Naive thymus-derived CD4-positive, alpha-beta T cell (primary cell): ENCODE results near the gene NRCAM. TPM values are rescaled to one million over a fixed set of nuclear protein-coding genes. Genes with fewer than 3 reads are reported as not detected.

ENCODE experiments used
- ATAC-seq: fragments of 150-1000 bp; cut with Tn5 transposase; 2 replicates; pipeline ENCODE4 v1.10.0; 2021; ENCODE audit warnings: mild to moderate bottlenecking, moderate library complexity
- CTCF ChIA-PET: fragments of 350-600 bp; sonication (Branson Sonifier 250); formaldehyde crosslinking; loops from one replicate; lab custom pipeline; 2021; ENCODE audit warnings: antibody characterized with exemption; lab: Charles Lee
- POLR2A ChIA-PET: fragments of 350-600 bp; sonication (Branson Sonifier 250); formaldehyde crosslinking; loops from one replicate; lab custom pipeline; 2021; ENCODE audit warnings: antibody characterized with exemption, inconsistent platforms; lab: Charles Lee
- DNase-seq, 9 donors: peaks; one replicate each; pipeline versions ENCODE4 v3.0.0 to v3.0.0-alpha.2; 2020 to 2022; ENCODE audit warnings: mixed read lengths in 1 of 9
- H3K27ac ChIP-seq: one replicate; pipeline ENCODE4 v1.7.0; 2013; ENCODE audit warnings: mild to moderate bottlenecking, low read depth, low read length, moderate library complexity
- H3K27me3 ChIP-seq, 2 donors: one replicate each; pipeline ENCODE4 v1.7.0; 2013; ENCODE audit warnings: low read length in 2 of 2, mild to moderate bottlenecking in 2 of 2, moderate library complexity in 2 of 2; ENCODE audit not compliant: control insufficient read depth in 2 of 2, insufficient read depth in 2 of 2
- H3K36me3 ChIP-seq, 3 experiments: 1 replicate in 2 of 3; 2 replicates in 1 of 3; pipeline ENCODE4 v1.7.0; 2013; ENCODE audit warnings: low read length in 3 of 3, mild to moderate bottlenecking in 3 of 3, moderate library complexity in 1 of 3; ENCODE audit not compliant: insufficient read depth in 3 of 3, control insufficient read depth in 2 of 3
- H3K4me1 ChIP-seq, 2 donors: one replicate each; pipeline ENCODE4 v1.7.0; 2013; ENCODE audit warnings: low read length in 2 of 2, mild to moderate bottlenecking in 2 of 2, moderate library complexity in 1 of 2; ENCODE audit not compliant: control insufficient read depth in 2 of 2, insufficient read depth in 2 of 2
- H3K4me3 ChIP-seq: 2 replicates; pipeline ENCODE4 v1.7.0; 2013; ENCODE audit warnings: mild to moderate bottlenecking, low read length
- H3K9me3 ChIP-seq, 3 experiments: 1 replicate in 2 of 3; 2 replicates in 1 of 3; pipeline ENCODE4 v1.7.0; 2013; ENCODE audit warnings: low read length in 3 of 3; ENCODE audit not compliant: control insufficient read depth in 2 of 3
- H3K27ac Mint-ChIP-seq, 9 donors: one replicate each; pipeline ENCODE4 v1.8.0; 2020 to 2022; ENCODE audit warnings: mixed read lengths in 9 of 9, mild to moderate bottlenecking in 8 of 9, moderate library complexity in 5 of 9, inconsistent platforms in 2 of 9
- H3K27me3 Mint-ChIP-seq, 5 donors: one replicate each; pipeline ENCODE4 v1.8.0; 2021 to 2022; ENCODE audit warnings: mixed read lengths in 5 of 5, mild to moderate bottlenecking in 1 of 5
- H3K36me3 Mint-ChIP-seq, 5 donors: one replicate each; pipeline ENCODE4 v1.8.0; 2020 to 2022; ENCODE audit warnings: mixed read lengths in 5 of 5, mild to moderate bottlenecking in 3 of 5, inconsistent platforms in 1 of 5
- H3K4me1 Mint-ChIP-seq, 7 donors: one replicate each; pipeline ENCODE4 v1.8.0; 2020 to 2022; ENCODE audit warnings: mixed read lengths in 7 of 7, mild to moderate bottlenecking in 3 of 7, inconsistent platforms in 1 of 7
- H3K4me3 Mint-ChIP-seq, 10 donors: one replicate each; pipeline ENCODE4 v1.8.0; 2020 to 2022; ENCODE audit warnings: mild to moderate bottlenecking in 10 of 10, mixed read lengths in 10 of 10, moderate library complexity in 6 of 10, inconsistent platforms in 2 of 10
- H3K9me3 Mint-ChIP-seq, 11 donors: one replicate each; pipeline ENCODE4 v1.8.0; 2020 to 2022; ENCODE audit warnings: mixed read lengths in 11 of 11, mild to moderate bottlenecking in 4 of 11, inconsistent platforms in 1 of 11, moderate library complexity in 1 of 11
- intact Hi-C, 2 donors: fragments of 100-400 bp; cut with micrococcal nuclease; formaldehyde crosslinking; loops; one replicate each; pipeline ENCODE4 v1.15.1; 2023
- polyA plus RNA-seq, 2 donors: library from polyadenylated mRNA; unstranded; fragments of 300-500 nt; fragmentation: Illumina TruSeq; gene quantifications; one replicate each; pipeline ENCODE4 v1.2.3, GENCODE V29; 2021
- total RNA-seq, 6 experiments: library from RNA in 5 of 6; stranded (reverse) in 5 of 6; gene quantifications; 1 replicate in 5 of 6; 2 replicates in 1 of 6; pipeline ENCODE4 v1.2.3 and lab custom pipeline; 2021 to 2026

The NRCAM gene
- total and polyA plus RNA-seq, 7 experiments from 2014 or later, result 2.1 to 13.6 (median 6.4) TPM; not detected in 1

DNA sequence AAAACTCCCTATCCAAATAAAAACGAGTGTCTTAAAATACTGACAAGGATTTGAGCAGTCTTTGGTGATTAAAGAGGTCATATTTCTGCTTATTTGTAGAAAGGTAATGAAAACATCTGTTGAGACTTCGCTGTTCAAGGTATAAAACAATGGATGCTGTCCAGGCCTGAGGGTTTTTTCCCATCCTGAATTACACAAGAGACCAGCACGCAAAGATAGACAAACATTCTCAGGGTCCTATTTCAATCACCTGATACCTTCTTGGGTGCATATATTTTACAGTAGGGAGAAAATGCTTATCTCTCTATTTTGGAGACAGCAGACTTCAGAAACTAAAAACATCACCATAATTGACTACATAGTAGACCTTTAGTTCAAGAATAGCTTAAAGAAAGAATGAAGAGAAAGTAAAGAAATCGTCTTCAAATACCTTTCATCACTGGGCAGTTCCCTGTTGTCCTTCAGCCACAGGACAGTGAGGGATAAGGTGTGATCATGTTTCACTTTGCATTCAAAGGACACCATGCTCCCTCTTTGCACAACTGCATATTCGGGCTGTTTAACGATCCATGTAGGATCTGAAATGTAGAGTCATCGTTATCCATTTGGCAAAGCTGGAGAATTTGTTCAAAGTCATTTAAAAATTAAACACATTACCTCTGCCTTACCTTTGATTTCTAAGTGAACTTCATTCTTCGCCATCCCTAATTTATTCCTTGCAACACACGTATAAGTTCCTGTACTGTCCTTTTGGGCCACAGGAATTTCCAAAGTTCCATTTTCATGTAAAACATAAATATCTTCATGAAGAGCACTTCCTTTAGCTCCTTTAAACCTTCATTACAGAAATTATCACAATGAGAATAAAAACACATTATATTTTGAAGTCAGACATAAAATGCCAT is 262.4 kb downstream of the NRCAM start:
- POLR2A ChIA-PET, result no interaction called here
- H3K4me3 Mint-ChIP-seq, result no peak overlapping the region
- ATAC-seq (no peak), DNase-seq (no peak)
- no peak overlapping the region for H3K27ac Mint-ChIP-seq
- Histone ChIP-seq H3K4me3 (no peak overlapping the region), H3K4me1 (no peaks in the 10 kb centered on the region), H3K36me3 (no peaks in the 10 kb centered on the region), H3K9me3 (no peaks in the 10 kb centered on the region), H3K27me3 (no peaks in the 10 kb centered on the region), H3K27ac (no peak overlapping the region)
- peaks cover 0 to 8% (median 4%) of the 10 kb centered on the region in 7 donors for H3K4me1 Mint-ChIP-seq
- H3K9me3 Mint-ChIP-seq, result peaks cover 0 to 3% (median 0%) of the 10 kb centered on the region in 11 donors
- CTCF ChIA-PET, result no interaction called here
- H3K36me3 Mint-ChIP-seq, result peaks cover 0 to 19% (median 4%) of the 10 kb centered on the region in 5 donors
- H3K27me3 Mint-ChIP-seq, result no peaks in the 10 kb centered on the region
- intact Hi-C loops, result no loop called here

- H3K36me3 Mint-ChIP-seq, result peaks cover 0 to 26% (median 10%) of the 10 kb centered on the region in 5 donors
- peaks cover 0 to 8% (median 4%) of the 10 kb centered on the region in 7 donors for H3K4me1 Mint-ChIP-seq
- Histone ChIP-seq H3K9me3 (no peaks in the 10 kb centered on the region), H3K4me3 (no peak overlapping the region), H3K4me1 (no peaks in the 10 kb centered on the region), H3K27me3 (no peaks in the 10 kb centered on the region), H3K36me3 (no peaks in the 10 kb centered on the region), H3K27ac (no peak overlapping the region)
- POLR2A ChIA-PET, result no interaction called here
- ATAC-seq (no peak), DNase-seq (no peak)
- intact Hi-C loops, result no loop called here
- H3K9me3 Mint-ChIP-seq, result peaks cover 0 to 8% (median 2%) of the 10 kb centered on the region in 11 donors
- CTCF ChIA-PET, result no interaction called here
- H3K27ac Mint-ChIP-seq, result no peak overlapping the region
- no peaks in the 10 kb centered on the region for H3K27me3 Mint-ChIP-seq
- no peak overlapping the region for H3K4me3 Mint-ChIP-seq
Observed at GRCh38 chr7:108190891-108191290, 265.3 kb downstream of the NRCAM start.

GRCh38 chr7:108189733-108190388 is 266.4 kb downstream of the NRCAM start:
- POLR2A ChIA-PET, result no interaction called here
- no peaks in the 10 kb centered on the region for H3K36me3 ChIP-seq
- Mint-ChIP-seq H3K4me1 (peaks cover 0 to 8% (median 4%) of the 10 kb centered on the region in 7 donors), H3K36me3 (peaks cover 0 to 25% (median 10%) of the 10 kb centered on the region in 5 donors), H3K9me3 (peaks cover 0 to 8% (median 2%) of the 10 kb centered on the region in 11 donors), H3K27me3 (no peaks in the 10 kb centered on the region), H3K4me3 (no peak overlapping the region), H3K27ac (no peak overlapping the region)
- H3K27ac ChIP-seq, result no peak overlapping the region
- intact Hi-C loops, result no loop called here
- H3K4me1 ChIP-seq, result no peaks in the 10 kb centered on the region
- no peak for DNase-seq
- no peak overlapping the region for H3K4me3 ChIP-seq
- no peaks in the 10 kb centered on the region for H3K9me3 ChIP-seq
- H3K27me3 ChIP-seq, result no peaks in the 10 kb centered on the region
- CTCF ChIA-PET, result interaction anchor here (0.7 to 1.2 kb wide), 2 partner anchors 9 to 307 kb away, joined by 4 to 5 read pairs; no protein-coding TSS in a partner anchor
- peak; percentile 31 for ATAC-seq

DNA sequence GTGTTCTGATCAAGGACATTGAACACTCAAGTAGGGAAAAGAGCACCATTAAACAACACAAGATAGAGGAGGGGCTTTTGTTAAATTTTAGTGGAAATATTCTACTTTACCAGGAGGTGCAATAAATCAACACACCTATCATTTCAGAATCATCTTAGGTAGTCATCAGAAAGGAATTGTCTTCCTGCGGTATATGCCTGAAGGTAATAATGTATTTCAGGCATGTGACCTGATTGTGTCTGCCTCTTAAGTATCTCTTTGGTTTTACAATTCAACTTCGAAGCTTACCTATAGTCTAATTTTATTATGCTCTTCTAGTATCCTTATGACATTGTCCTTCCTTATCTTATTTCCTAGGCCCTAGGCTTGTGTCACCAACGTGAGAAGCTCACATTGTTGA is 267.5 kb downstream of the NRCAM start:
- H3K4me3 ChIP-seq, result no peak overlapping the region
- peaks cover 0 to 8% (median 2%) of the 10 kb centered on the region in 11 donors for H3K9me3 Mint-ChIP-seq
- H3K4me1 Mint-ChIP-seq, result peaks cover 0 to 8% (median 4%) of the 10 kb centered on the region in 7 donors
- no peak overlapping the region for H3K27ac ChIP-seq
- intact Hi-C loops, result no loop called here
- H3K36me3 ChIP-seq, result no peaks in the 10 kb centered on the region
- POLR2A ChIA-PET, result no interaction called here
- H3K4me1 ChIP-seq, result no peaks in the 10 kb centered on the region
- CTCF ChIA-PET, result interaction anchor here (0.7 kb wide), 1 partner anchor 7 kb away, joined by 5 read pairs; no protein-coding TSS in a partner anchor
- ATAC-seq (no peak), DNase-seq (no peak)
- H3K36me3 Mint-ChIP-seq, result peaks cover 0 to 18% (median 10%) of the 10 kb centered on the region in 5 donors
- H3K4me3 Mint-ChIP-seq, result no peak overlapping the region
- H3K27me3 Mint-ChIP-seq, result no peaks in the 10 kb centered on the region
- no peaks in the 10 kb centered on the region for H3K27me3 ChIP-seq
- H3K27ac Mint-ChIP-seq, result peak overlapping the region in 1 of 9 donors; percentile 2
- H3K9me3 ChIP-seq, result no peaks in the 10 kb centered on the region

DNA sequence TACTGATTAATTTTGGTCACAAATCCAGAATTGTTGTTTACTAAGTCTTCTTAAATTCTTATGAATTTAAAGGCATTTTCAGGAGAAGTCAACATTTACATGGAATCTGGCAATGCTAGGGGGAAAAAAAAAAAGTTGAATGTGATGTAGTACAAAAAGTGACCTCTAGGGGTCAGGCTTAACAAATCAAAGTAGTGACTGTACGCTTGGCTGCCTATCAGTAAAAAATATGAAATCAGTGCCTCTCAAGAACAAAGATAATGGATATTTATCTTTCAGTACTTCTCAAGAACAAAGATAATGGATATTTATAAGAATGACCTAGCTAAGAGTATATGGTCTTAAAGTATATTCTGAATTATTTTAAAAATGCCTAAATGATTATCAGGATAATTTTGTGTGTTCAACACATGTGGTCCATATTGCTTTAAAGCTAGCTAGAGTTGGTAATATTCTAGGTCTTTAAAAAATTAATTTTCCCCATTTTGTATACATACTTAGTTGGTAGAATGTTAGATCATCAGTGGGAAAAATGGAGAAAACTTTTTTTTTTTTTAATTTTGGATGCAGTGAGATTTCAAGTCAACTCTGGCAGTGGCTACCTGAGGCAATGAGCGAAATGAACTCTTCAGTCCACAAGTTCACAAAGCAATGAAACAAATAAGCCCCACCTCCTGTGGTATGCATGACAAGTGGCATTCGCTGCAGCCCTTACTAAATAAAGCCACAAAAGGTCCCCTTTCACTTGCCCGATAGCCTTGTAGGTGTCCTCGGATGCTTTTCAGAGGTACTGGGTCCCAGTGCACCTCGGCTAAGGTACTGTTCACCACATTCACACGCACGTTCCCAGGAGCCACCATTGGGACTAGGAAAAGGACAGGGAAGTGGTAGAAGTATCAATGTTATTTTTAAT is 274.9 kb downstream of the NRCAM start:
- Histone ChIP-seq H3K9me3 (no peaks in the 10 kb centered on the region), H3K36me3 (no peaks in the 10 kb centered on the region), H3K27ac (no peak overlapping the region), H3K27me3 (no peaks in the 10 kb centered on the region), H3K4me3 (no peak overlapping the region), H3K4me1 (no peaks in the 10 kb centered on the region)
- ChIA-PET CTCF (interaction anchor here (0.6 to 1.1 kb wide), 5 partner anchors 8 to 480 kb away, joined by 3 to 7 read pairs (median 4); no protein-coding TSS in a partner anchor), POLR2A (interaction anchor here (0.8 kb wide), 1 partner anchor 317 kb away, joined by 5 read pairs; no protein-coding TSS in a partner anchor)
- ATAC-seq, result peak; percentile 74
- no peaks in the 10 kb centered on the region for H3K9me3 Mint-ChIP-seq
- peaks cover 0 to 13% (median 0%) of the 10 kb centered on the region in 5 donors for H3K36me3 Mint-ChIP-seq
- peak in 6 of 9 donors; percentile 16 to 64 (median 46) for DNase-seq
- intact Hi-C loops, result loop anchor here (1.0 to 2.0 kb wide), 4 partner anchors 271 to 431 kb away; no protein-coding TSS in a partner anchor
- H3K27me3 Mint-ChIP-seq, result peaks cover 0 to 8% (median 0%) of the 10 kb centered on the region in 5 donors
- H3K4me3 Mint-ChIP-seq, result no peak overlapping the region
- no peaks in the 10 kb centered on the region for H3K4me1 Mint-ChIP-seq
- no peak overlapping the region for H3K27ac Mint-ChIP-seq

- no peaks in the 10 kb centered on the region for H3K4me1 Mint-ChIP-seq
- ATAC-seq, result no peak
- Histone ChIP-seq H3K9me3 (no peaks in the 10 kb centered on the region), H3K36me3 (no peaks in the 10 kb centered on the region), H3K27ac (no peak overlapping the region), H3K27me3 (no peaks in the 10 kb centered on the region), H3K4me1 (no peaks in the 10 kb centered on the region), H3K4me3 (no peak overlapping the region)
- no peak for DNase-seq
- peaks cover 0 to 13% (median 0%) of the 10 kb centered on the region in 5 donors for H3K36me3 Mint-ChIP-seq
- ChIA-PET CTCF (interaction anchor here (0.9 to 2.9 kb wide), 2 partner anchors 319 to 1031 kb away, joined by 3 to 13 read pairs; no protein-coding TSS in a partner anchor), POLR2A (no interaction called here)
- H3K27ac Mint-ChIP-seq, result no peak overlapping the region
- no peak overlapping the region for H3K4me3 Mint-ChIP-seq
- H3K27me3 Mint-ChIP-seq, result peaks cover 0 to 12% (median 5%) of the 10 kb centered on the region in 5 donors
- intact Hi-C loops, result no loop called here
- H3K9me3 Mint-ChIP-seq, result no peaks in the 10 kb centered on the region
Observed at GRCh38 chr7:108178398-108178797, 277.8 kb downstream of the NRCAM start.
